GM19043 (cell line): ENCODE data around the gene HHAT.

Experiments used
- ATAC-seq: cut with Tn5 transposase; IDR thresholded peaks from one replicate; pipeline ENCODE4 v1.9.1; 2021; ENCODE audit warnings: low read depth; ENCODE audit not compliant: unreplicated experiment

HHAT gene

DNA sequence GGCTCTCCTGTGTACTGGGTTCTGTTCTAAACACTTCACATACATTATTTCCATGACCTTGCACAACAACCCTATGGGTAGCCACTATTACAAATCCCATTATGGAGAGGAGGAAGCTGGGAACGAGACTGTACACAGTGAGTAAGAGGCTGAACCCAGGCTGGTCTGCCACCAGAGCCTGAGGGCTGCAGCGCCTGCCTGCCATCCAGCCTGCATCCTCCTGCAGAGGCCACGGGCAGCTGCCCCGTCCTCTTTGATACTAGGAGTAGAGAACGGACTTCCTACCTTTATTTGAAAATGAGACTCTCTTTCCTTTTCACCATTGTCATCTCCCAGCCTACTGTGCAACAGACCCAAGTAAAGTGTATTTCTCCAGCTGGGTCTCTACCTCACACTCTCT is 370.0 kb downstream of the HHAT start:
- no peak for ATAC-seq

GRCh38 chr1:210700083-210700482 is 371.4 kb downstream of the HHAT start:
- ATAC-seq = no peak

GRCh38 chr1:210700511-210700910 is 371.8 kb downstream of the HHAT start:
- ATAC-seq = no peak

GRCh38 chr1:210702506-210702905 is 373.8 kb downstream of the HHAT start:
- no peak for ATAC-seq

DNA sequence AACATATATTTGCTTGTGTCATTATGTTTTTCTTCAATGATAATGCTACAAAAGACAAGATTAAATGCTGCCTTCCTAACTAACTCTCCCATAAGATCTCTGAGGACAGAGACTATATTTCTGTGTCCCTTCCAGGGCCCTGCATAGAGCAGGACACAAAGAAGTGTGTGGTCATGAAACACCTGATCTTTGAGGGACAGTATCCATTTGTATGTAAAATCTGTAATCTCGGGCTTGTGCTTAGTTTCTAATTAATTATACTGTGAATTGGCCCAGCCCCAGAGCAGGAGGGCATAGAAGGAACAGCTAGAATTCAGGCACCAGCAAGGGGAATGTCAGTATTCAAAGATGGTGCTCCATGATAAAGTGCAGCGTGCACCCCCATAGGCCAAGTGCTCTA is 374.9 kb downstream of the HHAT start:
- no peak for ATAC-seq

DNA sequence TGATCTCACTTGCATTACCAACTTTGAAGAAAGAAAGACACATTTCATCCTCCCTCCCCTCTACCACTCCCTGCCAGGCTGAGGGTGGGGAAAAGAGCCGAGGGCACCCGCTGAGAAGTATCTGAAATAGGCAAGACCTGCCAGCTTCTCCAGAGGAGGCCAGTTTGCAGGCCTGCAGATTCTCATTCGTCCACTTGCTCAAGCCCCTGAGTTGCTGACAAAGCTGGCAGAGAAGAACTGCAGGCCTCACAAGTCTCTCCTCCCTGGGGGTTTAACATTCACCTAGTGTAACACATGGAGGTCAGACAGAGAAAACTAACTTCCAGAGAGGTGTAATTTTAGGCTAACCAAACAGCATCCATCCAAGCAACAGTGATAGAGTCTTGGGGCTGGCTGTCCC is 376.4 kb downstream of the HHAT start:
- ATAC-seq = no peak

- ATAC-seq = no peak
Measured at GRCh38 chr1:210706246-210706645, 377.5 kb downstream of the HHAT start.

DNA sequence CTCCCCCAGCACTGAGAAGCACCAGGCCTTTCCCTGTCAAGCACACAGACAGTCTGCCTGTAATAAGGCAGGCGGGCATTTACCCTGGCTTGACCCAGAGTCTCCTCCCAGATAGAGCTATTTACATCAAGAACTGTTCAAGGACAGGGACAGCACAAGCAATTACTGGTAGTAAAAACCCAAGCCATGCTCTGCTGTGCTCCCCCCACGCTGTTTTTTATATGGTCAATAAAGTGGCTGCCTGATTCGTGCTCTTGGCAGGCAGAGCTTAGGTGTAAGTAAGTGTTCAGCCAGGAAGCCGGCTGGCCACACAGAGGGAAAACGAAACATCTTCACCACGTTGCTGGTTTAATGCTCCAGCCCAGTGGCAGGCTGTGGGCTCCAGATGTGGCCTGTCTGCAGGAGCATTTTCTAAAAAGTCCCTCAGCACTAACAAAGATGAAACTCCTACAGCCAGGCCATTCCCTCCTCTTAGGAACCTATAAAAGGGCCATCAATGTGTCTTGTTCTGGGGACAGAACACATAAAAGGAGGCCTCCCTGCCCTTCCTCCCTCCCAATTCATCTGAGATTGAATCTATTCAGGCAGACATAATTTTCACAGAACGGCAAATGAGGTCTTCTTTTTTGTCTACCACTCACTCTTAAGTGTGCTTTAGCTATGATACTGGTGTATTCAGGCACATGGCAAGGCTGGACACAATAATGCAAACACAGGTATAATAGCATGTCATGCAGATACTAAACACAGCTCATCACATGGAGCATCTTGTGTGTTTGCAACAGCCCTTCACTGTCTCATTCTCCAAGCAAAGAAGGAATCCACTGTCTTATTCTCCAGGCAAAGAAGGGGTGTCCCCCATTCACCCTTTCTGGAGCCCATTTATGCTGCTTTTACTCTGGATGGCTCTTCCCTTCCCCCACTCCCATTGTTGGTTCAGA is 378.9 kb downstream of the HHAT start:
- ATAC-seq = no peak

DNA sequence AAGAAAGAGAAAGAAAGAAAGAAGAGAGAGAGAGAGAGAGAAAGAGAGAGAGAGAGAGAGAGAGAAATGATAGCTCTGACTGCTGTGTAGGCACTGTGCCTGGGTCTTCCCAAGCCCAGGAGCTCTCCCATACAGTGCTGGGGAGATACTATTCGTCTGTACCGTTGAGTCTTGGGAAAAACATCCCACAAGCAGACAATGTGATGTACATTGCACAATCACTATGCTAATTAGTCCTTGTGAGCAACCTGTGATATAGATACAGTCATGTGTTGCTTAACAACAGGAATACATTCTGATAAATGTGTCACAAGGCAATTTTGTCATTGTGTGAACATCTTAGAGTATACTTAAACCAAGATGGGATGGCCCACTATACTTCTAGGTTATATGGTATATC is 381.0 kb downstream of the HHAT start:
- ATAC-seq = no peak

DNA sequence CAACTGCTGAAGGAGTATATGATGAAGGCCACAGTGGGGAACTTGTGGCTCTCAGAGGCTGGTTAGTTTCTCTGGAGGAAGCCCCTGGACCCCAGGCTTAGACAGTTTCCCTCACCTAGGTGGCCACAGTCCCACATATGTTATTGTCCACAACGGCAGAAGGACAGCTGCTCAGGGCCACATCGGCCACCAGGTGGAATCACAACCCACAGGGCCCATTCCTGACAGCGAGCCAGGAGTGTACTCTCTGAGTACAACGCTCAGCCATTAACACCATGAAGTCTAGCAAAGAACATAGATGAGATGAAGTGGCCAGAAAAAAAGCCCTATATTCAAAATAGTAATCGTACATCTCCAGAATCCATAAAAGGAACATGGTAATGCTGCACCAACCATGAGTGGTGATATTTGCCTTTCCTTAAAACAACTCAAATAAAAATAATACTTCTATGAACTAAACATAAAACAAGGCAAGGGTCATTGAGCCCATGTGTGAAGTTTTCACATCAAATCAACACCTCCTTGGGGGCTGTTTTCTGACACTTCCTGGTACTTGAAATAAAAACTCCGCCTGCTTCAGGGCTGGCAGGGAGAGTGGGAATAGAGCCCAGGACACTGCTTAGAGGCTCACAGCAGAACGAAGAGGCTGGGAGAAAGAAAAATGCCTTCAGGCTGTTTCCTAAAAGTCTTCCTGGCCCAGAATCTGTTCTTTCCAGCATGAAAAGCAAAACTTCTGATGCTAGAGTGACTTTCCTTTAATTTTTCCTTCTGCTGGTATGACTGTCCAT is 383.3 kb downstream of the HHAT start:
- no peak for ATAC-seq

- no peak for ATAC-seq
Measured at GRCh38 chr1:210715072-210715471, 386.4 kb downstream of the HHAT start.

GRCh38 chr1:210722410-210723081 is 393.8 kb downstream of the HHAT start:
- ATAC-seq = no peak

DNA sequence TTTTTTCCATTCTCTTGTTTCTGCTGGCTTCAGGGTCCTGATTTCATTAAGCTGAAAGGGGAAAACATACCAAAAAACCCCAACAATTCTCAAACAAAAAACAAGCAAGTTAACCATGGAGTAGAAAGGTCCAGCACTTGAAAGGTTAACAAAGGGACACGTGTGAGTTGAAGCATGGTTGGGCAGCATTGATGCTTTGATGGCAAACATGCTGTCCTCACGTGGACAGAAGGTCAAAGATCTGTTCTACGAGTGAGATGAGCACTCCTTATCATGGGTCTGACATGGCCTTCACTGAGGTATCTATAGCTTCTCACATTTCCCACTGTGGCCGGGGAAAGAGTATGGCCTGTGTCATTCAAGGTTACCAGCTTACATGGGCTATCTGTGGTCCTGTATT is 394.9 kb downstream of the HHAT start:
- no peak for ATAC-seq

- no peak for ATAC-seq
Measured at GRCh38 chr1:210724768-210725167, 396.1 kb downstream of the HHAT start.
